ENCODE results near the gene CDH24. TPM values are rescaled to one million over a fixed set of nuclear protein-coding genes. Genes with fewer than 3 reads are reported as not detected.

The CDH24 gene
- total and polyA plus RNA-seq, 2 of the 4 experiments (the other 2 are of a cell fraction) = 3.9 to 24.4 TPM

GRCh38 chr14:23047751-23048693, 9.3 kb downstream of the CDH24 start:
- Histone ChIP-seq H3K9me3 (ENCODE audit: control insufficient read depth, insufficient read depth, low read length) (no peaks in the 10 kb centered on the region), H3K4me3 (ENCODE audit: insufficient read depth, low read depth, low read length) (no peak overlapping the region), H2BK15ac (ENCODE audit: low read depth, low read length) (no peak overlapping the region), H3K9me1 (ENCODE audit: insufficient read depth, low read length) (peaks cover 8% of the 10 kb centered on the region; the same call in 1 of the 2 replicates), H2BK20ac (ENCODE audit: low read depth, low read length) (no peak overlapping the region), H3K14ac (replicated peaks; ENCODE audit: low read depth, low read length) (0 out of 2 replicates have a peak overlapping the region, but pooled peaks have one; percentile 14), H4K5ac (ENCODE audit: low read depth, low read length) (no peak overlapping the region), H3K36me3 (ENCODE audit: control insufficient read depth, insufficient read depth, low read length) (no peaks in the 10 kb centered on the region; the same call in 1 of the 2 replicates), H3K27ac (ENCODE audit: insufficient read depth, low read length) (no peak overlapping the region), H2BK120ac (ENCODE audit: low read depth, low read length) (no peak overlapping the region), H3K23ac (ENCODE audit: low read depth, low read length) (no peak overlapping the region), H3K79me1 (ENCODE audit: low read depth in 1 of 2, low read length in 2 of 2) (no peaks in the 10 kb centered on the region), H2AK9ac (replicated peaks; ENCODE audit: low read depth, low read length, poor library complexity) (no peak overlapping the region), H3K27me3 (ENCODE audit: control insufficient read depth, insufficient read depth, low read length) (no peaks in the 10 kb centered on the region), H2AK5ac (ENCODE audit: low read depth, low read length) (no peak overlapping the region), H2BK5ac (ENCODE audit: low read depth, low read length, poor library complexity, severe bottlenecking) (no peak overlapping the region), H3K4me1 (ENCODE audit: control insufficient read depth, insufficient read depth, low read length) (peaks cover 4% of the 10 kb centered on the region), H3K9ac (ENCODE audit: low read depth, low read length) (no peak overlapping the region), H3K4me2 (ENCODE audit: low read depth, low read length) (no peak overlapping the region), H3K56ac (ENCODE audit: extremely low read depth, insufficient read depth, low read length) (no peak overlapping the region), H3K18ac (ENCODE audit: low read depth, low read length) (no peak overlapping the region), H4K91ac (ENCODE audit: insufficient read depth, low read depth, low read length) (no peak overlapping the region), H3K4ac (ENCODE audit: low read depth, low read length) (no peak overlapping the region), H4K20me1 (ENCODE audit: insufficient read depth, low read length) (no peaks in the 10 kb centered on the region; the same call in 1 of the 2 replicates), H4K8ac (ENCODE audit: low read depth in 2 of 2, low read length in 2 of 2) (no peak overlapping the region), H2AFZ (replicated peaks; ENCODE audit: low read length, poor library complexity) (no peak overlapping the region)
- ChIA-PET CTCF (interaction anchor here (1.1 kb wide), 1 partner anchor 53 kb away, joined by 4 read pairs; no protein-coding TSS in a partner anchor), POLR2A (ENCODE audit: unreplicated experiment) (no interaction called here)
- in situ Hi-C loops (cut with MboI; ENCODE audit: low sequenced_read_pairs) (no loop called here), dilution Hi-C loops (cut with HindIII; ENCODE audit: low sequenced_read_pairs, unreplicated experiment) (no loop called here), intact Hi-C loops (cut with micrococcal nuclease) (no loop called here)
- DNase-seq = no peak
- BruUV-seq (replicated peaks) = no TSS peak
- no peak for ATAC-seq (ENCODE audit: low read depth)
- WGBS, 2 experiments (ENCODE audit: extremely low coverage in 2 of 2, insufficient read length in 1 of 2) = 87% methylated on average over 28 of the region's 85 CpGs; no CpG with 5 or more reads in 1 of the 2 experiments
- TF ChIP-seq MAZ (IDR thresholded peaks at IDR 0.05; ENCODE audit: borderline replicate concordance, low read depth, low read length) (no peak), BHLHE40 (IDR thresholded peaks at IDR 0.05; ENCODE audit: low read depth, low read length) (no peak), POLR2A (IDR thresholded peaks at IDR 0.05; ENCODE audit: low read depth, low read length) (no peak), CEBPB (IDR thresholded peaks at IDR 0.05; ENCODE audit: low read depth, low read length) (no peak), RFX5 (IDR thresholded peaks at IDR 0.05; ENCODE audit: low read depth, low read length) (no peak), MAFK (IDR thresholded peaks at IDR 0.05; ENCODE audit: low read depth, low read length) (no peak), USF2 (IDR thresholded peaks at IDR 0.05; ENCODE audit: low read depth, low read length) (no peak), CTCF (conservative IDR thresholded peaks at IDR 0.05; ENCODE audit: low read depth, low read length) (no peak), RAD21 (IDR thresholded peaks at IDR 0.05; ENCODE audit: low read length) (no peak), ELK1 (IDR thresholded peaks at IDR 0.05; ENCODE audit: borderline replicate concordance, low read depth, low read length) (no peak), SMC3 (IDR thresholded peaks at IDR 0.05; ENCODE audit: low read depth, low read length) (no peak), FOS (IDR thresholded peaks at IDR 0.05; ENCODE audit: low read depth, low read length) (no peak), MXI1 (IDR thresholded peaks at IDR 0.05; ENCODE audit: borderline replicate concordance, low read depth, low read length) (no peak), RCOR1 (IDR thresholded peaks at IDR 0.05; ENCODE audit: insufficient replicate concordance, low read length) (no peak)

Data from IMR-90 (cell line).